Kasumi-1 (cell line): ENCODE results near the gene TREML1.

Source experiments
- DNase-seq, 2 experiments: peaks; one replicate each; lab custom pipeline; 2025; lab: John Stamatoyannopoulos, UW

TREML1 gene

GRCh38 chr6:41177695-41178094 is 23.5 kb upstream of the TREML1 start:
- DNase-seq = no peak

GRCh38 chr6:41177287-41177686 is 23.1 kb upstream of the TREML1 start:
- no peak for DNase-seq

DNA sequence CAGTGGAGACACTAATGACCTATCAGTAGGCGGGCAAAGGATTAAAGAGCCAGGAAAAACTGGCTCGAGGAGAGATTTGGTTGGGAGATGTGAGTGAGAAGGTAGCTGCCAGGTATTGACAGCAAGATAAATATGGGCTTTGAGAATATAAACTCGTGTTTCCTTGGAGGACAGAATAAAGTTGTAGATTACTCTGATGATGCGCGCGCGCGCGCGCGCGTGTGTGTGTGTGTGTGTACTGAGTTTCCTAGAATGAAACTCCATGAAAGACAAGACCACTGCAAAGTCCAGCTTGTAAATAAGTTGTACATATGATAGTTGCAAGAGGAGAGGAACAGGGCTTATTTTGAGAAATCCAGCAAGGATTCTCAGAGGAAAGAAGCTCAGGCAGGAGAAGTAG is 22.0 kb upstream of the TREML1 start:
- no peak for DNase-seq

- DNase-seq = no peak
Measured at GRCh38 chr6:41175084-41175483, 20.9 kb upstream of the TREML1 start.

DNA sequence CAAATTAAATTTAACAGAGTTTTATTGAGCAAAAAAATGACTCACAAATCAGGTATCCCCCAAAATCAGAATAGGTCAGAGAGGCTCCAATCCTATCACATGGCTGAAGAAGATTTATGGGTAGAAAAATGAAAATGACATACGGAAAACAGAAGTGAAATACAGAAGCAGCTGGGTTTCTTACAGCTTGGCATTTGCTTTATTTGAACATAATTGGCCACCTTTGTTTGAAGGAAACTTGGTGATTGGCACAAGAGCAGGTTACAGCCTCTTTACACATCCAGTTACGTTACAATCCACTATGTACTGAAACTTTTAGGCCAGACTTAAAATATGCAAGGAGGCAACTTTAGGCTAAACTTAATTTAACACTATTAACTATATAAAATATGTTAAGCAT is 20.5 kb upstream of the TREML1 start:
- DNase-seq = no peak

GRCh38 chr6:41171908-41172307 is 17.8 kb upstream of the TREML1 start:
- no peak for DNase-seq

- DNase-seq = no peak
Measured at GRCh38 chr6:41170547-41171160, 16.5 kb upstream of the TREML1 start.

- peak; percentile 16 to 39 for DNase-seq
Measured at GRCh38 chr6:41167173-41167963, 13.2 kb upstream of the TREML1 start.

- no peak for DNase-seq
Measured at GRCh38 chr6:41164551-41165120, 10.5 kb upstream of the TREML1 start.

- no peak for DNase-seq
Measured at GRCh38 chr6:41163419-41163717, 9.2 kb upstream of the TREML1 start.

DNA sequence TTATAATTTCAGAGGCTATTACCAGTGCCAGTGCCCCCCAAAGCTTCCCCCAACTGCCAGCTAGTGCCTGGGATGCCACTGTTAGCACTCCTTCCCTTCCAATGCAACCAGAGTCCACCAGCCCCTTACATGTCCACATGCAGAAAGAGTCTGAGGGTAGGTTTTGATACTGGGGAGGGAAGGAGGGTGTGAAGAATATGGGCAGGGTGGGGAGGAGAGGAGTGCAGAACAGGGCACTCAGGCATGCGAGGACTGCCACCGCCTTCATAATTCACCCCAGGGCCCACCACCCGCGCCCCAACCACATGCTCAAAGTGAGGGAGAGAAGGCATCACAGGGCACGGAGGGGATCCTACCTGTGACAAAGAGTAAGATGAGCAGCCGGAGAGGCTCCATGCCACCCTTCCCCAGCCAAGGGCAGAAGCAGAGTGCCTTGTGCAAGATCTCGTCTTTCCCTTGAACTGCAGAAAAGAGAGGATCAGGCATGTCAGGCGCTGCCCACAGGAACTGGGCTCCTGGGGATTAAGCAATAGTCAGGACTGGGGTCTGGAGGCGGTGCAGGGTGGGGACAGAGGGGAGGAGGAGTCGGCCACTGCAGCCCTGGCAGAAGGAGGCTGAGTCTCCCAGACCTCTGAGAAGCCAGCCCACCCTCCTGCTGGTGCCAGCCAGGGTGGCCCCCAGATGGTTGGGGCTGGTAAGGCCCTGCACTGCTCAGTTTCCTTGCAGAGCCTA is 8.7 kb upstream of the TREML1 start, which contains the start of gene TREM2:
TSS of gene TREM2 (minus strand) at position 430 of the 732 bp plus-strand sequence. CDS start at position 396, 34 bp downstream.
- peak in 1 of 2 experiments; percentile 5 for DNase-seq

DNA sequence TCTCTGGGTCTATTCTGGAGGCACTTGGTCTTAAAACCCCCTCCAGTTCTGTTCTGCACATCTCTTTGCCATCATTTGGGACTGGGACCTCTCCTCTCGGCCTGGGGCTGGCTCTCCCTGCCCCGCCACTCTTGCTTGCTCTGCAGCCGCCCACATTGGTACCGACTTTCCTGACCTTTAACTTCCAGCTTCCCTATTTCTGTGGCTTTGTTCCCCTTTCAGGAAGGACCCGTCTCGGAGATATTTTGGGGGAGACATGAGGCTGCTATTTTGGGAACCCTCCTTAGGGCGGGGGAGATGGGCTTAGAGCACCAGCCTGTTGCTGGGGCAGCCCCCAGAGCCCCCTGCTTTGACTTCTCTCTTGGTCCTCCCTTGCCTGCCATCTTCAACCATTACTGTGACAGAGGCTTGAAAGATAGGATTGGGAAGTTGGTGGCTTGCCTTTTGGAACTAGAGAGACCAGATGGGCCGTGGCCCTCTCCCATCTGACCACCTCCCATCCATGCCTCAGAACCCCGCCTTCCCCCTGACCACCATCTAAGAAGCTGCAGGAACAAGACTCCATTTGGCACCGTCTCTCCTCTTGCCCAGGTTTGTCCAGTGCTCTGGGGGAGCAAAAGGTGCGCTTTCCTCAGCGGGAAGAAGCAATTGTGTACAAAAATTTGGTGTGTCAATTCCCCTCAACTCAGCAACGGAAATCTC is 7.9 kb upstream of the TREML1 start:
- DNase-seq = peak; percentile 56 to 58

DNA sequence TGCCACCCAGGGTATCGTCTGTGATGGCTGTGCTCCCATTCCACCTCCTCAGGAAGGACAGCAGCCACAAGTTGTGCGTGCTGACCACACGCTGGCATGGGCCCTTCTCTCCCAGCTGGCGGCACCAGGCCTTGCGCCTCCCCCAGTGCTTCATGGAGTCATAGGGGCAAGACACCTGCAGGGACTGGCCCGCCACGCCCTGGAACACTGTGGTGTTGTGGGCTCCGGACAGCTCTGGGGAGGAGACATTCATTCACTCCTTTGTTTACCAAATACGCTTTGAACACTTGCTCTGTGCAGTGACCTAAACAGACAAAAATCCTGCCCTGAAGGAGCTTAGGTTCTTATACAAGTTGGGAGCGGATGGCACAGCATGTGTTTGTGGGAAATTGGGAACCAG is 7.2 kb upstream of the TREML1 start:
- DNase-seq = no peak

DNA sequence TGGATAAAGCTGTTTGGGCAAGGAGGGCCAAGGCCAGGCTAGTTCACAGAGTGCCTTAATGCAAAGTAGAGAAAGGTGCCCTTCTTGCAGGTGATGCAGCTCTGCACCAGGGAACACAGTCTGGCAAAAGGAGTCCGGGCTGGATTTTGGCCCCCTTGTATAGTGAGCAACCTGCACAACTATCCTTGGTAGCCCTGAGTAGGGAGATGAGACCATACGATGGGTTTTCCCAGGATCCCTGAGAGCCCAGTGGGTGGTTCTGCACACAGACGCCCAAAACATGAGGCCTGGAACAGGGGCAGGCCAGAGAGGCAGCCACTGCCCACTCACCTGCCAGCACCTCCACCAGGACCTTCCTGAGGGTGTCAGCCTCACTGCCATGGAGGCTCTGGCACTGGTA is 6.8 kb upstream of the TREML1 start:
- DNase-seq = no peak

DNA sequence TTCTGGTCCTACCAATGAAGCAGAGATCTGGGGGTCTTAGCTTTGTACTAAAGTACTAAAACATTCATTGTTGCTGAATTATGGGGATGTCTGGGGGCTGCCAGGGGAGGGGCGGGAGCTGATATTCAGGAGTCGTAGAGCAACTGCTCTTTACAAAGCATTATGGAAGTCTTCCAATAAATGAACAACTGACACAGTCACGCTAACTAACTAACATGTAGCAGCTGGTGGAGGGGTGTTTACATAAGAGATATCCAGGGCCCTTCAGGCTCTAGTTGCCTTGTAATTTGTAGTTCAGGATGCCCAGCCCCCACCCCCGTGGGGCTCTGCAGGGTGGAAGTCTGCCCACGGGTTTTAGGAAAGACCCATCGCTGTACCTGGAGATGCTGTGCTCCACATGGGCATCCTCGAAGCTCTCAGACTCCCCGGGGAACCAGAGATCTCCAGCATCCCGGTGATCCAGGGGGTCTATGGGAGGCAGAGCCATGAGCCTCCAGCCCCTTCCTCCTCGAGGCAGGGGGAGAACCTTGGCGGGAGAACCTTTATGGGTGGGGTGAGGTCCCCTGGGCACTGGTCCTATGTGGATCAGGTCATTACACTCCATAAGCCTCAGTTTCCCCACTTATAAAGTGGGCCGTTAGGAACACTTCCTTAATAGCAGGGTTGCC is 5.4 kb upstream of the TREML1 start:
- no peak for DNase-seq

DNA sequence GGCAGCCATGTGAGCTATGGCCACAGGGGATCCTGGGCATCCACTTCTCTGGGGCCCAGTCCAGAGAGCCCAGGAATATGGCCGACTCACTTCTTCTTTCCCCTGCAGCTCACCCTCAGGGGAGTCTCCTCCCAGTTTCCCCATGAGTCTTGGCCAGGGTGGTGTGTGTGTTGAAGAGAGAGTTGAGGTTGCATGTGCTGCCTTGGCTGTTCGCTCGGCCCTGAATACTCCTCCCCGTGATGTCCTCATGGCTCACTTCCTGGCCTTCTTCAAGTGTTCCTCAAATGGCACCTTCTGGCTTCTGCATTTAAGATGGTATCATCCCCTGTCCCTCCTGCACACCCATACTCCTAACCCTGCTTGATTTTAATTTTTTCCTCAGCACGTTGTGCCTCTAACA is 3.2 kb upstream of the TREML1 start:
- DNase-seq = peak; percentile 16 to 39

DNA sequence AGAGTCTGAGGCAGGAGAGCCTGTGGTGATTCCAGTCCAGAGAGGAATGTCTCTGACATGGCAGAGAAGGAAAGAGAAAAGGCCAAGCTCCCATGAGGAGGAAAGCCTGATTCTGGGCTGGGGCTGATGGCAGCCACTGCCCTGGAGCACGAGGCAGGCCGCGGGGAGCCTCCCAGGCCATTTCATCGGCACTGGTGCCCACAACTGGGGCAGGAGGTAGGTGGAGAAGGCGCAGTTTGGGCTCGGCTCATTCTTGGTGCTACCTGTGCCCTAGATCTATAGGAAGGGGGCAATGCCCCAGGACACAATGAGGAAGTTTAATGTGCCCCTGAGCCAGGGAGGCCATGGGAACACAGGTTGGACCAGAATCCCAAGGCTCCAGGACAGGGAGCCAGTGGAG is 2.6 kb upstream of the TREML1 start:
- DNase-seq = no peak

GRCh38 chr6:41156001-41156400 is 1.9 kb upstream of the TREML1 start:
- DNase-seq = no peak

- no peak for DNase-seq
Measured at GRCh38 chr6:41155132-41155805, 1.1 kb upstream of the TREML1 start.

DNA sequence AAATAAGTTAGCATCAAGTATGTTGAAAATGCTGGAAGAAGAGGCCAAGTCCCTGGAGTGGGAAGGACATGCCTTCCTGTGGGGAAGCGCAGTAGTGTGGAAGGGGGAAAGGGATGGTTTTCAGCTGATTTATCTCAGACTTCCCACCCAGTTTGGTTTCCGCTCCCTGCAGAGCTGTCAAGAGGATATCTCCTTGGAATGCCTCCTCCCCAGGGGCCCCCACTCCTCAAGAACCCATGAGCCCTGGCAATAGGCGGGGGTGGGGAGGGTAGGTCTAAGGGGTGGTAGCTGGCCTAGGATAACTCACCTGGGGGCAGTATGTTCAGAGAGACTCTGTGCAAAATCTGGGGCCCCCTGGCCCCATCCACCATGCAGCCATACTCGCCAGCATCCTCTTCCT is 696 bp downstream of the TREML1 start:
- DNase-seq = no peak

GRCh38 chr6:41150671-41151070 is 3.5 kb downstream of the TREML1 start:
- no peak for DNase-seq
